Uterus (tissue), 4 donors: Measurements from ENCODE around the gene HS6ST3. TPM values are rescaled to one million over a fixed set of nuclear protein-coding genes. Genes with fewer than 3 reads are reported as not detected.

ENCODE experiments used
- DNase-seq, 2 donors: peaks; one replicate each; pipeline ENCODE4 v3.0.0-alpha.2; 2019 to 2020
- H3K27ac ChIP-seq, 2 donors: fragments of 200-600 bp; sonication (generic); 1 replicate in 1 of 2; 2 replicates in 1 of 2; pipeline ENCODE4 v1.5.1; 2016 to 2018
- H3K27me3 ChIP-seq, 2 donors: fragments of 200-600 bp; sonication (generic); one replicate each; pipeline ENCODE4 v1.5.1; 2018 to 2019; ENCODE audit warnings: control low read depth in 1 of 2
- H3K36me3 ChIP-seq, 2 donors: fragments of 200-600 bp; sonication (generic); one replicate each; pipeline ENCODE4 v1.5.1; 2019; ENCODE audit warnings: control low read depth in 1 of 2
- H3K4me1 ChIP-seq, 2 donors: fragments of 200-600 bp; sonication (generic); one replicate each; pipeline ENCODE4 v1.5.1; 2018 to 2019; ENCODE audit warnings: control low read depth in 1 of 2
- H3K4me3 ChIP-seq, 2 donors: fragments of 200-600 bp; sonication (generic); 1 replicate in 1 of 2; 2 replicates in 1 of 2; pipeline ENCODE4 v1.5.1; 2018 to 2019; ENCODE audit warnings: mild to moderate bottlenecking in 1 of 2
- H3K9me3 ChIP-seq, 2 donors: fragments of 200-600 bp; sonication (generic); one replicate each; pipeline ENCODE4 v1.5.1; 2019; ENCODE audit warnings: control low read depth in 1 of 2
- POLR2A ChIP-seq, 2 donors: fragments of 450-650 bp; IDR thresholded peaks; one replicate each; pipeline ENCODE4 v1.6.1; 2016; ENCODE audit warnings: antibody characterized with exemption in 2 of 2, mild to moderate bottlenecking in 1 of 2, moderate library complexity in 1 of 2
- intact Hi-C: fragments of 100-400 bp; cut with DNase I; formaldehyde crosslinking; loops from one replicate; pipeline ENCODE4 v1.15.1; 2023; ENCODE audit warnings: low total_unique reads
- total RNA-seq, 4 donors: library from RNA; depleted of rRNA in 3 of 4; stranded (reverse); fragments of >200 nt in 3 of 4; gene quantifications; one replicate each; pipeline versions ENCODE4 v1.1.0 to v1.2.4, GENCODE V29; 2014 to 2023
- TF ChIP-seq, protein P1 (sequence below), 4 experiments: fragments of 200-600 bp in 2 of 4; fragments of 450-650 bp in 2 of 4; sonication (generic) in 2 of 4; IDR thresholded peaks; one replicate each; pipeline ENCODE4 v1.5.1; 2016 to 2019; ENCODE audit warnings: antibody characterized with exemption in 4 of 4, mild to moderate bottlenecking in 2 of 4, moderate library complexity in 1 of 4
- donor health status: DM: yes; HTN: yes; CAD: no.

The HS6ST3 gene
- total RNA-seq, 4 donors from 2014 or later, result 1.3 to 8.7 (median 5.3) TPM

DNA sequence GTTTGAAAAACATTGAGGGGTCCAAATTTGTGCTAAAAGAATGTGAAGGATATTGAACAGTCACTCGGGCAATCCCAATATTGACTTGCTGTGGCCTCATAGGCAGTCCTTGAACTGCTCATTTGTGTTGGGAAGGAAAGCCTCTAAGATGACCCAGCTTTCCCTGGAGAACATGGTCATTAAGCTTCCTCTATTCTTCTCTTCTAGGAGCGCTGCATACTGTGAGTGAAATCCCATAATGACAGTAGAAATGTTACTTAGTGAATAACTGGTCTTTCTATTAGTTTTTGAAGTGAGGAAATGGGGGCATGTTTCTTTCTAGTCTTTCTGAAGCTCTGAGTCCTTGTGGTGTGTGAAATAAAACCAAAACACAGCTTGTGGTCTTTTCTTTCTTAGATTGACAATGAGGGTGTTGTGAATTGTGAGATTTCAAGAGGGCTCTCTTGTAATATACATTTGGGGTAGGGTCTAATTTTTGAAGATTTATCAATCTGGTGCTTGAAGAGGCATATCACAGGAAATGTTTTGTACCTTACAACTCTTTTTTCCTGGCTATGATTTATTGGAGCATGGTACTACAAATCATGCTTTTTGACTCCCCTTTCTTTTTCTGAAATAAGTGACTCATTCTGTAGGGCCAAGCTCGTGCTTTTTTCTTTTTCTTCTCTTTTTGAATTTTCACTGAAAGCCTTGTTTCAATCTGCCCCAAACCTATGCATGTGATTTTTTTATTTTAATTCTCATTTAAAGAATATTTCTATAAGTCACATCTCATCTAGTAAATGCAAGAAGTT is 653.6 kb downstream of the HS6ST3 start:
- DNase-seq, result no peak
- H3K4me3 ChIP-seq, result no peak overlapping the region
- H3K9me3 ChIP-seq, result no peaks in the 10 kb centered on the region
- no peaks in the 10 kb centered on the region for H3K36me3 ChIP-seq
- no peaks in the 10 kb centered on the region for H3K27me3 ChIP-seq
- intact Hi-C loops, result no loop called here
- no peak overlapping the region for H3K27ac ChIP-seq
- no peaks in the 10 kb centered on the region for H3K4me1 ChIP-seq
- TF ChIP-seq POLR2A (IDR thresholded peaks at IDR 0.05), result no peak
- TF ChIP-seq, protein P1, sequence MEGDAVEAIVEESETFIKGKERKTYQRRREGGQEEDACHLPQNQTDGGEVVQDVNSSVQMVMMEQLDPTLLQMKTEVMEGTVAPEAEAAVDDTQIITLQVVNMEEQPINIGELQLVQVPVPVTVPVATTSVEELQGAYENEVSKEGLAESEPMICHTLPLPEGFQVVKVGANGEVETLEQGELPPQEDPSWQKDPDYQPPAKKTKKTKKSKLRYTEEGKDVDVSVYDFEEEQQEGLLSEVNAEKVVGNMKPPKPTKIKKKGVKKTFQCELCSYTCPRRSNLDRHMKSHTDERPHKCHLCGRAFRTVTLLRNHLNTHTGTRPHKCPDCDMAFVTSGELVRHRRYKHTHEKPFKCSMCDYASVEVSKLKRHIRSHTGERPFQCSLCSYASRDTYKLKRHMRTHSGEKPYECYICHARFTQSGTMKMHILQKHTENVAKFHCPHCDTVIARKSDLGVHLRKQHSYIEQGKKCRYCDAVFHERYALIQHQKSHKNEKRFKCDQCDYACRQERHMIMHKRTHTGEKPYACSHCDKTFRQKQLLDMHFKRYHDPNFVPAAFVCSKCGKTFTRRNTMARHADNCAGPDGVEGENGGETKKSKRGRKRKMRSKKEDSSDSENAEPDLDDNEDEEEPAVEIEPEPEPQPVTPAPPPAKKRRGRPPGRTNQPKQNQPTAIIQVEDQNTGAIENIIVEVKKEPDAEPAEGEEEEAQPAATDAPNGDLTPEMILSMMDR (IDR thresholded peaks at IDR 0.05), result no peak

DNA sequence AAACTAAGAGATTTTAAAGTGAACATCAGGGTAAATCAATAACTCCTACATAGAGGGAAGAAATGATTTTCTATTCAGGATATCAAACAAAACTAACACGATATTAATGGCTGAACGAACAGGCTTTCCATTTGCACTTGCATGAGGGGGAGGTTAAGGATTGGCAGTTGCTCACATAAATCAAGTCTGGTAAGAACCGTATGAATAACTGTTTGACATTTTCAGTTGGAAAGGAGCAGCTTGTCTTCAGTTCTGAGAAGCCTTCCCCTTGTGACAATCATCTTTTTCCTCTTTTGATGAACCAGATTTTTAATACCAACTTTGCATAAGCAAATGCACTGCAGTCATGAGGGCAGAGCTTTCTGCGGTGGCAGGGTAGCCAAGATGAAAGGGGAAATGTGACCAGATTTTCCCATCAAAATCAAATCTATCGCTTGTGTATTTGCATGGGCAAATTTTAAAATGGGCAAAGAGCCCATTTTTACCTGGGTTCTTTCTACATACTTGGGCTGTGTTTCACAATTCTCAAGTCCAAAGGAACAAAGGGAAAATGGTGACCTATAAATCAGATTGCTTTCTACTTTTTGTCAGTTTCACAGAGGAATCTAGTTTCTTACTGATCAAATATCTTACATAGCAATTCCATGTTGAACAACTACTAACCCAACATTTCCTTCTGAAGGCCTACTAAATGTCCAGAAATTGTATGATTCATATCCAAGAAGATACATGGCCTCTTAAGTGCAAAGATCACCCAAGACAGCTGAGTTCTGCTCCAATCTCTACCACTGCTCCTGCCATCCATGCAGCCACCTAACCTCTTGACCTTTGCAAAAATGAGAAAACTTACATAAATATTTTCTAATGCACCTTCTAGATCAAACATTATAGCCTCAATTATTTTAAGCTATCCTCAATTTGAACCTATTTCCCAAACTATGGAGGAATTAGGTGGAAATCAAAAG is 654.7 kb downstream of the HS6ST3 start:
- Histone ChIP-seq H3K27ac (no peak overlapping the region), H3K4me3 (no peak overlapping the region), H3K4me1 (no peaks in the 10 kb centered on the region), H3K9me3 (no peaks in the 10 kb centered on the region), H3K27me3 (no peaks in the 10 kb centered on the region), H3K36me3 (no peaks in the 10 kb centered on the region)
- TF ChIP-seq POLR2A (IDR thresholded peaks at IDR 0.05), result no peak
- TF ChIP-seq, protein P1 (IDR thresholded peaks at IDR 0.05), result no peak
- intact Hi-C loops, result no loop called here
- no peak for DNase-seq

DNA sequence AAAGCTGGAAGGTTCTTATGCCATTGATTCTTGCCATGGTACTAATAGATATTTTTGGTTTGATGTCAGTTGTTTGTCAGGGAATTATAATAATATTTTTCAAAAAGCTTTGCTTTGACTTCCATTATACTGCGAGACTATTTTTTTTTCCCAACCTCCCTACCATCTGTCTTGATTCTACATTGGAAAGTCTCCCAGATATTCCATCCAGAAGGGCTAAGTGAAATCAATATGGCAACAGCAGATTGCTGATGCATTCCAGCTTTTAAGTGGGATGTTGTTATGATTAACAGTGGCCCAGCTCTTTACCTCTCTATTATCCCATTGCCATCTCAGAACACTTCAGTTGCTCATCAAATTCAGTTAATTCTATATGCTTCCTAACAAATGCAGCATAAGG is 657.0 kb downstream of the HS6ST3 start:
- Histone ChIP-seq H3K27ac (no peak overlapping the region), H3K27me3 (no peaks in the 10 kb centered on the region), H3K36me3 (no peaks in the 10 kb centered on the region), H3K4me1 (no peaks in the 10 kb centered on the region), H3K4me3 (no peak overlapping the region), H3K9me3 (no peaks in the 10 kb centered on the region)
- DNase-seq, result no peak
- intact Hi-C loops, result no loop called here
- TF ChIP-seq, protein P1 (IDR thresholded peaks at IDR 0.05), result no peak
- TF ChIP-seq POLR2A (IDR thresholded peaks at IDR 0.05), result no peak

DNA sequence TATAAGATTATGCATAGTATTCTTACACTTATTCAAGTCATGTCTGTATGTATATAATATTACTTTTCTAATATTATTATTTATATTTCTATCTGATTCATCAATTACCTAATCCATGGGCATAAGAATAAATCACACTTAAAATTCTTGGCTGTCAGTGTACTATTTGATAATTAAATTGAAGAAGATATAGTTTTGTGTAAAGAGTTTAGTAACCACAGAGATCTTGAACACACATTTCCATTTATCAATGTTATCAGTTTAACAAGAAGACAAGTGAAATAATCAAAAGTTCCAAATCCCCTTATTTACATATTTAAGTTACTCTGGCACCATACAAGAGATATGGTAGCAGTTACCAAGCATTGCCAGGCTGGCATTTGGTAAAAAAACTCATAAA is 659.9 kb downstream of the HS6ST3 start:
- Histone ChIP-seq H3K36me3 (no peaks in the 10 kb centered on the region), H3K27ac (no peak overlapping the region), H3K4me3 (no peak overlapping the region), H3K27me3 (no peaks in the 10 kb centered on the region), H3K9me3 (no peaks in the 10 kb centered on the region), H3K4me1 (no peaks in the 10 kb centered on the region)
- intact Hi-C loops, result no loop called here
- TF ChIP-seq POLR2A (IDR thresholded peaks at IDR 0.05), result no peak
- TF ChIP-seq, protein P1 (IDR thresholded peaks at IDR 0.05), result no peak
- DNase-seq, result no peak

DNA sequence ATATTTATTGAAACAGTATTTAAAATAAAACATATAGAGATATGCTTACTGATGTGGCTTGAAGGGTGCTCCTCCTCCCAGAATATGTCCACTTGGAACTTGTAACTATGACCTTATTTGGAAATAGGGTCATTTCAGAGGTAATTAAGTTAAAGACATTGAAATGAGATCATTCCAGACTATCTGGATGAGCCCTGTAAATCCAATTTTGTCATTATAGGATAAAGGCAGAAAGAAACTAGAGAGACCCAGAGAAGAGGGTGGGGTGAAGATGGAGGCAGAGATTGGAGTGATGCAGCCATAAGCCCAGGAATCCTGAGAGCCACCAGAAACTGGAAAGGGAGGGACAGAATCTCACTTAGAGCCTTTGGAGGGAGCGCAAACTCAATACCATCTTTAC is 661.2 kb downstream of the HS6ST3 start:
- Histone ChIP-seq H3K9me3 (no peaks in the 10 kb centered on the region), H3K27me3 (no peaks in the 10 kb centered on the region), H3K4me3 (no peak overlapping the region), H3K27ac (no peak overlapping the region), H3K36me3 (no peaks in the 10 kb centered on the region), H3K4me1 (no peaks in the 10 kb centered on the region)
- TF ChIP-seq, protein P1 (IDR thresholded peaks at IDR 0.05), result no peak
- no peak for TF ChIP-seq POLR2A (IDR thresholded peaks at IDR 0.05)
- intact Hi-C loops, result no loop called here
- DNase-seq, result no peak
